Esophagus squamous epithelium (tissue), 5 donors: Measurements from ENCODE around the gene KIF6. TPM values are rescaled to one million over a fixed set of nuclear protein-coding genes. Genes with fewer than 3 reads are reported as not detected.

Experiments used
- DNase-seq: peaks from one replicate; lab custom pipeline; 2025; lab: John Stamatoyannopoulos, UW
- H3K27ac ChIP-seq, 4 donors: fragments of 200-600 bp; sonication (generic); one replicate each; pipeline ENCODE4 v1.5.1; 2016 to 2019; ENCODE audit warnings: mild to moderate bottlenecking in 1 of 4
- H3K27me3 ChIP-seq, 4 donors: fragments of 200-600 bp; sonication (generic); 1 replicate in 3 of 4; 2 replicates in 1 of 4; pipeline versions ENCODE4 v1.5.1 to v1.6.0; 2017 to 2021; ENCODE audit warnings: antibody characterized with exemption in 1 of 4
- H3K36me3 ChIP-seq, 3 donors: fragments of 200-600 bp; sonication (generic); one replicate each; pipeline ENCODE4 v1.5.1; 2016 to 2019
- H3K4me1 ChIP-seq, 3 donors: fragments of 200-600 bp; sonication (generic); one replicate each; pipeline ENCODE4 v1.5.1; 2017 to 2019
- H3K4me3 ChIP-seq, 4 donors: fragments of 200-600 bp; sonication (generic); 1 replicate in 3 of 4; 2 replicates in 1 of 4; pipeline ENCODE4 v1.5.1; 2016 to 2019; ENCODE audit warnings: mild to moderate bottlenecking in 2 of 4, moderate library complexity in 1 of 4
- H3K9me3 ChIP-seq, 3 donors: fragments of 200-600 bp; sonication (generic); one replicate each; pipeline ENCODE4 v1.5.1; 2016 to 2019
- CTCF ChIP-seq, 6 experiments: fragments of 450-650 bp in 4 of 6; fragments of 200-600 bp in 2 of 6; sonication (generic) in 2 of 6; IDR thresholded peaks; one replicate each; pipeline ENCODE4 v1.5.1; 2016 to 2019; ENCODE audit warnings: antibody characterized with exemption in 6 of 6, mild to moderate bottlenecking in 4 of 6, moderate library complexity in 4 of 6
- POLR2A ChIP-seq, 4 donors: fragments of 450-650 bp; IDR thresholded peaks; one replicate each; pipeline ENCODE4 v1.6.1; 2017; ENCODE audit warnings: antibody characterized with exemption in 4 of 4, mild to moderate bottlenecking in 4 of 4, moderate library complexity in 3 of 4
- WGBS, 2 donors: methylation state at CpG; one replicate each; pipeline ENCODE4 v1.1.5; 2018; 5-methylcytosine and 5-hydroxymethylcytosine counted together
- intact Hi-C: fragments of 100-400 bp; cut with DNase I; formaldehyde crosslinking; loops from one replicate; pipeline ENCODE4 v1.15.0; 2022
- total RNA-seq, 4 donors: library from RNA; depleted of rRNA; stranded (reverse); fragments of >200 nt; gene quantifications; one replicate each; pipeline ENCODE4 v1.1.0, GENCODE V29; 2016
- donor health status: DM: yes; HTN: yes; CAD: no.

Gene KIF6
- total RNA-seq, 4 donors from 2014 or later = 0.19 TPM; not detected in 3

GRCh38 chr6:39314273-39314795, 410.9 kb downstream of the KIF6 start, which contains the start of gene KCNK17:
Gene KCNK17 (minus strand): TSS chr6:39314419. CDS start chr6:39314320, 99 bp downstream.
- Histone ChIP-seq H3K36me3 (no peaks in the 10 kb centered on the region), H3K27ac (no peak within 1 kb of the TSS), H3K4me1 (peaks cover 12 to 21% (median 16%) of the 10 kb centered on the region in 3 donors), H3K27me3 (peaks cover 7 to 90% (median 18%) of the 10 kb centered on the region in 4 donors), H3K4me3 (peak within 1 kb of the TSS; percentile 1 to 49 (median 40)), H3K9me3 (no peaks in the 10 kb centered on the region)
- DNase-seq = no peak
- TF ChIP-seq CTCF (IDR thresholded peaks at IDR 0.05) (no peak), POLR2A (IDR thresholded peaks at IDR 0.05) (no peak)
- 6 to 73% methylated on average over 4 to 11 of the region's 28 CpGs for WGBS, 2 donors
- intact Hi-C loops = loop anchor here (5.0 to 10.0 kb wide), 2 partner anchors 340 to 442 kb away; no protein-coding TSS in a partner anchor

- Histone ChIP-seq H3K27ac (no peak overlapping the region), H3K4me1 (peaks cover 12 to 21% (median 16%) of the 10 kb centered on the region in 3 donors), H3K27me3 (peaks cover 7 to 91% (median 18%) of the 10 kb centered on the region in 4 donors), H3K36me3 (no peaks in the 10 kb centered on the region), H3K4me3 (peak overlapping the region; percentile 1 to 49 (median 40)), H3K9me3 (no peaks in the 10 kb centered on the region)
- intact Hi-C loops = loop anchor here (5.0 to 10.0 kb wide), 2 partner anchors 339 to 441 kb away; no protein-coding TSS in a partner anchor
- no peak for DNase-seq
- WGBS, 2 donors = 3 to 7% methylated on average over 3 to 22 of the region's 80 CpGs
- TF ChIP-seq POLR2A (IDR thresholded peaks at IDR 0.05) (no peak), CTCF (IDR thresholded peaks at IDR 0.05) (no peak)
Observed at GRCh38 chr6:39313526-39314272, 411.5 kb downstream of the KIF6 start.

GRCh38 chr6:39312912-39313525, 412.2 kb downstream of the KIF6 start:
- H3K36me3 ChIP-seq = no peaks in the 10 kb centered on the region
- WGBS, 2 donors = 3% methylated on average over 5 to 24 of the region's 45 CpGs
- intact Hi-C loops = loop anchor here (5.0 to 10.0 kb wide), 2 partner anchors 338 to 441 kb away; no protein-coding TSS in a partner anchor
- H3K9me3 ChIP-seq = no peaks in the 10 kb centered on the region
- peaks cover 12 to 21% (median 16%) of the 10 kb centered on the region in 3 donors for H3K4me1 ChIP-seq
- H3K27me3 ChIP-seq = peaks cover 7 to 85% (median 18%) of the 10 kb centered on the region in 4 donors
- TF ChIP-seq CTCF (IDR thresholded peaks at IDR 0.05) = no peak
- no peak for TF ChIP-seq POLR2A (IDR thresholded peaks at IDR 0.05)
- H3K27ac ChIP-seq = no peak overlapping the region
- DNase-seq = no peak
- H3K4me3 ChIP-seq = peak overlapping the region in 3 of 4 donors; percentile 38 to 49 (median 41)

- peaks cover 7 to 63% (median 18%) of the 10 kb centered on the region in 4 donors for H3K27me3 ChIP-seq
- H3K27ac ChIP-seq = no peak overlapping the region
- TF ChIP-seq CTCF (IDR thresholded peaks at IDR 0.05) (no peak), POLR2A (IDR thresholded peaks at IDR 0.05) (no peak)
- intact Hi-C loops = loop anchor here (5.0 to 10.0 kb wide), 2 partner anchors 336 to 438 kb away; no protein-coding TSS in a partner anchor
- no peaks in the 10 kb centered on the region for H3K9me3 ChIP-seq
- no peak overlapping the region for H3K4me3 ChIP-seq
- peaks cover 12 to 21% (median 16%) of the 10 kb centered on the region in 3 donors for H3K4me1 ChIP-seq
- H3K36me3 ChIP-seq = no peaks in the 10 kb centered on the region
- 60% methylated on average over 1 of the region's 4 CpGs; no CpG with 5 or more reads in 1 of the 2 donors for WGBS, 2 donors
- no peak for DNase-seq
Observed at GRCh38 chr6:39310542-39310941, 414.7 kb downstream of the KIF6 start.
